Left ventricle myocardium inferior (tissue), 1 donor: ENCODE data around the gene GPR151. TPM values are rescaled to one million over a fixed set of nuclear protein-coding genes. Genes with fewer than 3 reads are reported as not detected.

Source experiments
- DNase-seq: peaks from one replicate; pipeline ENCODE4 v3.0.0-alpha.2; 2020
- H3K27ac ChIP-seq: fragments of 200-600 bp; replicated peaks from 2 replicates; pipeline ENCODE4 v1.8.0; 2021
- H3K27me3 ChIP-seq: fragments of 200-600 bp; 2 replicates; pipeline ENCODE4 v1.8.0; 2021; ENCODE audit warnings: low read depth
- H3K36me3 ChIP-seq: fragments of 200-600 bp; 2 replicates; pipeline ENCODE4 v1.8.0; 2021
- H3K4me1 ChIP-seq: fragments of 200-600 bp; 2 replicates; pipeline ENCODE4 v1.8.0; 2021
- H3K4me3 ChIP-seq: fragments of 200-600 bp; 2 replicates; pipeline ENCODE4 v1.8.0; 2021; ENCODE audit warnings: mild to moderate bottlenecking, moderate library complexity
- H3K9me3 ChIP-seq: fragments of 200-600 bp; replicated peaks from 2 replicates; pipeline ENCODE4 v1.8.0; 2021
- CTCF ChIP-seq: fragments of 200-600 bp; IDR thresholded peaks from 2 replicates; pipeline ENCODE4 v1.8.0; 2021; ENCODE audit warnings: antibody characterized with exemption, mild to moderate bottlenecking, borderline replicate concordance
- intact Hi-C: fragments of 100-400 bp; cut with micrococcal nuclease; formaldehyde crosslinking; loops from one replicate; pipeline ENCODE4 v1.11.0; 2022
- total RNA-seq: library from RNA; stranded (reverse); fragmentation: NEBNext Ultra II Directional; extraction: Animal tissue kit (Norgen Biotek cat#: 25700); gene quantifications from one replicate; pipeline ENCODE4 v1.2.1, GENCODE V29; 2021
- donor health status: DM: no; HTN: yes; CAD: no; lungs with severe emphysema.

The GPR151 gene
- total RNA-seq, 1 donor from 2014 or later, result not detected

- peak; percentile 48 for TF ChIP-seq CTCF
- intact Hi-C loops, result no loop called here
- Histone ChIP-seq H3K4me3 (no peak overlapping the region), H3K36me3 (peaks cover 56% of the 10 kb centered on the region), H3K4me1 (peaks cover 6% of the 10 kb centered on the region), H3K27ac (no peak overlapping the region), H3K27me3 (no peaks in the 10 kb centered on the region), H3K9me3 (no peaks in the 10 kb centered on the region)
- no peak for DNase-seq
Observed at GRCh38 chr5:146466521-146467349, 49.3 kb downstream of the GPR151 start.

- Histone ChIP-seq H3K4me1 (peaks cover 12% of the 10 kb centered on the region), H3K27me3 (no peaks in the 10 kb centered on the region), H3K9me3 (no peaks in the 10 kb centered on the region), H3K36me3 (peaks cover 52% of the 10 kb centered on the region), H3K27ac (no peak overlapping the region), H3K4me3 (no peak overlapping the region)
- intact Hi-C loops, result no loop called here
- no peak for TF ChIP-seq CTCF
- DNase-seq, result no peak
Observed at GRCh38 chr5:146463446-146463845, 52.5 kb downstream of the GPR151 start.

Other genes with a start within 250 kb of the GPR151 start
- gene POU4F3, start 177.4 kb downstream of the GPR151 start, total RNA-seq, result not detected
- 20.1 TPM for gene TCERG1, start 68.9 kb downstream of the GPR151 start, total RNA-seq